NCI-H446 treated with DMSO at 0.1 percent for 48 hours (cell line): ENCODE data around the gene LYSET.
"Not testable (repeated sequence)": the region's sequence is repeated elsewhere in the genome, so short reads cannot be mapped to it uniquely, and the experiment has no call there.

Source experiments
- DNase-seq: peaks from one replicate; lab custom pipeline; 2025; lab: John Stamatoyannopoulos, UW

The LYSET gene

DNA sequence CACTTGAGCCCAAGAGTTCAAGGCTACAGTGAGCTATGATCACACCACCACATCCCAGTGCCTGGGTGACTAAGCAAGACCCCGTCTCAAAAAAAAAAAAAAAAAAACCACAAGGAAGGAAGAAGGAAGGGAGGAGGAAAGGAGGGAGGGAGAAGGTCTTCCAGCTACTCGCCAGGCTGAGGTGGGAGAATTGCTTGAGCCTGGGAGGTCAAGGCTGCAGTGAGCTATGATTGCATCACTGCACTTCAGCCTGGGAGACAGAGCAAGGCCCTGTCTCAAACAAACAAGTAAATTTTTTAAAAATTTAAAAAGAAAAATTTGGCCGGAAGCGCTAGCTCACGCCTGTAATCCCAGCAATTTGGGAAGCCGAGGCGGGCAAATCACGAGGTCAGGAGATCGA lies 16.5 kb upstream of the LYSET start:
- not testable (repeated sequence) for DNase-seq

DNA sequence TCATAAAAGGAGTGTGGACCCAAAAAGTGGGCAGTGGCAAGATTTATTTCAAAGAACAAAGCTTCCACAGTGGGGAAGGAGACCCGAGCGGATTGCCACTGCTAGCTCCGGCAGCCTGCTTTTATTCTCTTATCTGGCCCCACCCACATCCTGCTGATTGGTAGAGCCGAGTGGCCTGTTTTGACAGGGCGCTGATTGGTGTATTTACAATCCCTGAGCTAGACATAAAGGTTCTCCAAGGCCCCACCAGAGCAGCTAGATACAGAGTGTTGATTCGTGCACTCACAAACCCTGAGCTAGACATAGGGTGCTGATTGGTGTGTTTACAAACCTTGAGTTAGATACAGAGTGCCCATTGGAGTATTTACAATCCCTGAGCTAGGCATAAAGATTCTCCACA lies 15.5 kb upstream of the LYSET start:
- not testable (repeated sequence) for DNase-seq

DNA sequence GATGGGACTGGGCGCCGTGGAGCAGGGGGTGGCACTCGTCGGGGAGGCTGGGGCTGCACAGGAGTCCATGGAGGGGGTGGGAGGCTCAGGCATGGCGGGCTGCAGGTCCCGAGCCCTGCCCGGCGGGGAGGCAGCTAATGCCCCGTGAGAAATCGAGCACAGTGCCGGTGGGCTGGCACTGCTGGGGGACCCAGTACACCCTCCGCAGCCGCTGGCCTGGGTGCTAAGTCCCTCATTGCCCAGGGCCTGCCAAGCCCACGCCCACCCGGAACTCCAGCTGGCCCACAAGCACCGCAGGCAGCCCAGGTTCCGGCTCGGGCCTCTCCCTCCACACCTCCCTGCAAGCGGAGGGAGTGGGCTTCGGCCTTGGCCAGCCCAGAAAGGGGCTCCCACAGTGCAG lies 15.0 kb upstream of the LYSET start:
- not testable (repeated sequence) for DNase-seq

DNA sequence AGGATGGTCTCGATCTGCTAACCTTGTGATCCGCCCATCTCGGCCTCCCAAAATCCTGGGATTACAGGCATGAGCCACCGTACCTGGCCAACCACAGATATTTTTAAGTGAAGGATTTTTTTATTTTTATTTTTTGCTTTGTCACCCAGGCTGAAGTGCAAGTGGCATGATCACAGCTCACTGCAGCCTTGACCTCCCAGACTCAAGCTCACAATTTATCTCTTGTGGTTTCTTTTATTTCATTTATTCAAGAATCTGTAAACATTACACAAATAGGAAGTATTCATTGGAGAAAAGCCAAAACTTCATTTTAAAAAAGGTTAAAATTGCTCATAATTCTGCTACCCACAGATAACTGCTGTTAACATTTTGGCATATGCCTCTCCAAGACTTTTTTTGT lies 13.7 kb upstream of the LYSET start:
- no peak for DNase-seq

DNA sequence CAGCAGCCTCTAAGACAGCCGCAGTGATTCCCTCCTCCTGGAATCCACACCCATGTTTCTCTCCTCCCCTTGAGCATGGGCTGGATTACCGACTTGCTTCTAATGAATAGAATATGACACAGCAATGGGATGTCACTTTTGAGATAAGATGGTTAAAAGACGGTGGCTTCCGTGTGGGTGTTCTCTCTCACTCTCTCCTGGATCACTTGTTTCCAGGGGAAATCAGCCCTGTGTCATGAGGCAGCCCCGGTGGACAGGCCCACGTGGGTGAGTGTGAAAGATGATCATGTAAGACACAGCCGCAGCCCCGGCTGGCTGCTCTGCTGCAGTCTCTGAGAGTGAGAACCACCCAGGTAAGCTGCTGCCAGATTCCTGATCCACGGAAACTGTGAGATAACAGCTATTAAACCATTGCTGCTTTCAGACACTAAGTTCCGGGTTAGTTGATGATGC lies 11.1 kb upstream of the LYSET start:
- DNase-seq: no peak

DNA sequence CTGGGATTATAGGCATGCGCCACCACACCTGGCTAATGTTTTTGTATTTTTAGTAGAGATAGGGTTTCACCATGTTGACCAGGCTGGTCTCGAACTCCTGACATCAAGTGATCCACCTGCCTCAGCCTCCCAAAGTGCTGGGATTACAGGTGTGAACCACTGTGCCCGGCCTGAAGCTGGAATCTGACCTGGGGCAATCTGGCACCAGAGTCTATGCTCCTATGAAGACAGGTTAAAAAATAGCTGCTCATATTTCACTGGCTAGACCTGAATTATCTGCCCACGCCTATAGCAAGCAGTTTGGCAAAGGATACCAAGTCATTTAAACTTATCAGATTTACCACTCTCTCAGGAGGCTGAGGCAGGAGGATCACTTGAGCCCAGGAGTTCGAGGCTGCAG lies 10.4 kb upstream of the LYSET start:
- not testable (repeated sequence) for DNase-seq

DNA sequence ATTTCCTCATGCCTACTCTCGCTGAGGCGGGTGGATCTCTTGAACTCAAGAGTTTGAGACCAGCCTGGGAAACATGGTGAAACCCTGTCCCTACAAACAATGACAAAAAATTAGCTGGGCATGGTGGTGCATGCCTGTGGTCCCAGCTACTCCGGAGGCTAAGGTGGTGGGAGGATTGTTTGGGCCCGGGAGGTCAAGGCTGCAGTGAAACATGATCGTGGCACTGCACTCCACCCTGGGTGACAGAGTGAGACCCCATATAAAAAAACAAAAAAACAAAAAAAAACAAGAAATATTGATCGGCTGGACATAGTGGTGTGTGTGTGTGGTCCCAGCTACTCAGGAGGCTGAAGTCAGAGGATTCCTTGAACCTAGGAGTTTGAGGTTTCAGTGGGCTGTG lies 9.6 kb upstream of the LYSET start:
- no peak for DNase-seq

DNA sequence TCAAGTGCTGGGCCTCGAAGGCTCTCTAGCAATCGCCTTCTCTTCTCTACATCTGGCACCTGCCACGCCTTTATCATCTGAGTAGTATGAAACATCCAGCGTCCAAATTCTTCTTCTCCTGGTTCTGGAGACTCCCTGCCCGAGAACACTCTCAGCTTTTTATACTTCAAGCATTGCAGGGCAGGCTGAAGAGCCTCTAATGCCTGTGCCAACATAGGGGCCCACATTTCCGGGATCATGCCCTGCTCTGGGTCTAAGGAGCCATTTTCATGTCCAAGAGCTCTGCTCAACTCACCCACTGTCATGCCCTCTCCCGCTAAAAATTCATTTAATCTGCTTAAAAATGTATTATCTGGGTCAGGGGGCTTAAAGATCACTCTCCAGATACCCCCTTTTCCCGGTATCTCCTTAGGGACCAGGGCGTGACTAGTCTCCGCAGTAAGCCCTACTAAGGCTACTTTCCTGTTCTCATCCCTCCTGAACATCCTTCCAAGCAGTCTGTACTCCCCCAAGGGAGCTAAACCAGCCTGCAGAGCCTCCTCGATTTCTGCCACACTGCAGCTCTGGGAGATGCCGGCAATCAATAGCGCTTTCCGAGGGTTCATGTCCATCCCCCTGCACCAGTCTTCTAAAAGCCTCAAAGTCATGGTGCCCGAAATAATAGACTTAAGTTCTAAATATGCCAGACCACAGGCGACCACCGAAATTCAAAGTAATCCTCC lies 1.4 kb upstream of the LYSET start:
- no peak for DNase-seq

DNA sequence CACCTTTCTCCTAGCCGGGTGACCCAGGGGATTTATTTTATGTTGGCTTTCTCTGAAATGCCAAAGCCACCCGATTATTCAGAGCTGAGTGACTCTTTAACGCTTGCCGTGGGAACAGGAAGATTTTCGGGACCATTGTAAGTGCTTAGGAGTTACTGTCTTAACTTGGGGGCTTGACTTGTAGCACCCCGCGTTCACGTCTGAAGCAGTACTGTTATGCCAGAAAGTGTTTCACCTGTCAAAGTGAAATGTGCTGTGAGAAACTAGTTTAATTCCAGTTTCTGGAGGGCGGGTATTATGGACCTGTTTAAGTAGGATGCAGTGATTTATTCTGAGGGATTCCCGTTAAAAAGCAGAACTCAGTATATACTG lies 218 bp downstream of the LYSET start:
- no peak for DNase-seq

DNA sequence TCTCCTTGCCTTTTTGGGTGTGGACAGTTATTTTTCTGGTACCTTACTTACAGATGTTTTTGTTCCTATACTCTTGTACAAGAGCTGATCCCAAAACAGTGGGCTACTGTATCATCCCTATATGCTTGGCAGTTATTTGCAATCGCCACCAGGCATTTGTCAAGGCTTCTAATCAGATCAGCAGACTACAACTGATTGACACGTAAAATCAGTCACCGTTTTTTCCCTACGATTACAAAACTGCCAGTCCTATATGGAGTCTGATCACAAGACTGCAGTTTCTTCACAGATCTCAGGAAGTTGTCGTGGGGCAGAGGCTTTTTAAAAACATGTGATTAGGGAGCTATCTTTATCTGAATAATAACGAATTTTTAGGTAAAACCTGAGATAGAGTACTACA lies 1.3 kb downstream of the LYSET start:
- DNase-seq: no peak

DNA sequence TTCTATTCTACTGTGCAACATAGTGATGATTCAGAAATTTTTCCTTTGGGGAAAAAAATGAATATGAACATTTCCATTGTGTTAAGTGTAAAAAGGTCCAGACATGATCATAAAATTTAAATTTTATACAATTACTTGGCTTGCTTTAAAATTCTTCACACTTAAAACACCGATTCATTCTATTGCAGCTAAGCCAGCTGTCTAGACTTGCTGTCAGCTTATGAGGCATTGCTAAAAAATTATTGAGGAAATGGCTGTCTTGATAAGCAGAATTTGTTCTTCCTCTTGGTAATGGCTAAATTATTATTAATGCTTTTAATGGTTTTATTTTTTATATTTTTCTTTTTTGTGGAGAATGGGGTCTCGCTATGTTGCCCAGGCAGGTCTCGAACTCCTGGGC lies 1.8 kb downstream of the LYSET start:
- no peak for DNase-seq

DNA sequence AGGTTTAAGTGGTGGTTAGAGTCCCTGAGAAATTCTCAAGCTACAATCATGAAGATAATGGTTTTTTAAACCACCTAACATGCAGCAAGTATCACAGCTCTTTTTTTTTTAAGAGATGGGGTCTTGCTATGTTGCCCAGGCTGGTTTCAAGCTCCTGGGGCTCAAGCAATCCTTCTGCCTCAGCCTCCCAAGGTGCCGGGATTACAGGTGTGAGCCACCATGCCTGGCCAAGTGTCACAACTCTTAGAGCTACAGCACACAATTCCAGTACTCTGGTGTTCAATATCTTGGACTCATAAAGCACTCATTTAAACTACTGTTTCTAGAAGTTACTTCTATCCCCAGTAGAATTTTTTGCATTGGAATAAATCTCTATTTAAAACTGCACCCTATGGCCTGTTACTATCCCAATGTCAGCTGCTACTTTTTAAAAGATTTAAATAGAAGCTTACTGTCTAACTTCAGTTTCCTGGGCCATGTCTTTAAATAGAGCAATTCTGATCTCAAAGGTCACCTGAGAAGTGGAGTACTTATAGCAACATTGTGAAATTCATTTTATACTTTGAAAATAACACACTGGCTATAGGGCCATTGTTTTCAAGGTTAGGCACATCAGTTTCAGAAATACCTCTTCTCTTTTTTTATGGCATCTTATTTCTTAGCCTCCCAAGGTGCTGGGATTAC lies 10.3 kb downstream of the LYSET start:
- no peak for DNase-seq

DNA sequence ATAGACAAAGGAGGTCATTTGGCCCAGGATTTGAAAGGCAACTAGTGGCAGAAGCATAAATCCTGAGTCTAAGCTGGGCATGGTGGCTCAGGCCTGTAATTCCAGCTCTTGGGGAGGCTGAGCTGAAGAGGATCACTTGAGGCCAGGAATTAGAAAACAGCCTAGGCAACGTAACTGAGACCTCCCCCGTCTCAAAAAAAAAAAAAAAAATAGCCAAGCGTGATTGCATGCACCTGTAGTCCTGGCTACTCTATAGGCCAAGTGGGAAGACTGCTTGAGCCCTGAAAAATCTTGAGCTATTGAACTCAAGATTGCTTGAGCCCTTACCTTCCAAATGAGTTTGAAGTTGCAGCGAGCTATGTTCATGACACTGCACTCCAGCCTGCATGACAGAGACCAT lies 13.9 kb downstream of the LYSET start:
- no peak for DNase-seq

DNA sequence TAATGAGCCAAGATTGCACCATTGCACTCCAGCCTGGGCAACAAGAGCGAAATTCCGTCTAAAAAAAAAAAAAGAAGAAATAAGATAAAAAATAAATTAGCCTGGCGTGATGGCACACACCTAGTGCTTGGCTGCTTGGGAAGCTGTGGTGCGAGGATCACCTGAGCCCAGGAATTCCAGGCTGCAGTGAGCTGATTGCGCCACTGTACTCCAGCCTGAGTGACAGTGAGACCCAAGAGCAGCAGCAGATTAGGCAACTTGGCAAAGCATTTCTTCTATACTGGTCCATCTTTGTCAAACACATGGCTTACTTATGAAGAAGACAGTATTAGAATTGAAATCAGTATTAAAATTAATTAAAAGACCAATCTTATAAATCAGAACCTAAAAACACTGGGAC lies 15.4 kb downstream of the LYSET start:
- DNase-seq: no peak

DNA sequence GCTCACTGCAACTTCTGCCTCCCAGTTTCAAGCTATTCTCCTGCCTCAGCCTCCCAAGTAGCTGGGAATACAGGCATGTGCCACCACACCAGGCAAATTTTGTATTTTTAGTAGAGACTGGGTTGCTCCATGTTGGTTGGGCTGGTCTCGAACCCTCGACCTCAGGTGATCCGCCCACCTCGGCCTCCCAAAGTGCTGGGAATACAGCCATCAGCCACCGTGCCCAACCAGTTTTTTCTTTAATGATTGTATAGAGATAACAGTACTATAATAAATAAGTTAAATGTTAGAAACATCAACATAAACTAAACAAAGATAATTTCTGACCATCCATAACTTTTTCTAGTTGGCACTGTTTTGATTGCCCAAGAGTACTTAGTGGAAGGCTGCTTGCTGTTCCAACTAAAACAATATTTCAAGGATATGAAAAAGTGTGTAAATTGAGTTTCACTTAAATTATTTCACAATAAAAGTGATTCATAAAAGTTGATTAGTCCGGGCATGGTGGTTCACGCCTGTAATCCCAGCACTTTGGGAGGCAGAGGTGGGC lies 16.1 kb downstream of the LYSET start:
- no peak for DNase-seq

DNA sequence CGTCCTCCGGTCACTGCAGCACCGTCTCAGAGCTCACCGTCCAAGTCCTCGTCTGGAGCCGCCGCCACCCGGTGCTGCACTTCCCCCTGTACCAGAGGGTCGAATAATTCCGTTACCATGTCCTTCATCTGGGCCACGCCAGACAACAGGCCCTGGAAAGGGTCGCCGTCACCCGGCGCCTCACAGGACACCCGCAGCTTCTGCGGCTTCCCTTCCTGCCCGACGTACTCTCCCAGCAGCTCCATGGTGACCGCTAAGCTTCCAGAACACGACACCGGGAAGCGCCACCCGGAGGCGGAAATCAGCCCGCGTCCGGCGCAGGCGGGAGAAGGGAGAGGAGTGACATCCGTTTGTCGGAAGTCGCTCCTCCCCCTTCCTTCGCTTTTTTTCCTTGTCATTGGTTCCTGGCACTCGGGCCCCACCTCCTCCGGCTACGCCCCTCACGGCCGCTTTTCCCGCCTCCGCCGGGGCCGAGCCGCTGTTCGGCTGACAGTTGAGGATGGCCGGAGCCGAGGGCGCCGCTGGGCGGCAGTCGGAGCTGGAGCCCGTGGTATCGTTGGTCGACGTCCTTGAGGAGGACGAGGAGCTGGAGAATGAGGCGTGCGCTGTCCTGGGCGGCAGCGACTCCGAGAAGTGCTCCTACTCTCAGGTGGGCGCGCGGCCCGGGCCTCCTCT lies 21.8 kb downstream of the LYSET start, which contains the start of the genes GON7 and UBR7:
GON7 (minus strand) TSS at position 273 of the 675 bp plus-strand sequence; CDS start at position 245, 28 bp downstream.
UBR7 (plus strand) TSS at position 464 of the 675 bp plus-strand sequence; CDS start at position 500, 36 bp downstream.
- DNase-seq: peak; percentile 97

DNA sequence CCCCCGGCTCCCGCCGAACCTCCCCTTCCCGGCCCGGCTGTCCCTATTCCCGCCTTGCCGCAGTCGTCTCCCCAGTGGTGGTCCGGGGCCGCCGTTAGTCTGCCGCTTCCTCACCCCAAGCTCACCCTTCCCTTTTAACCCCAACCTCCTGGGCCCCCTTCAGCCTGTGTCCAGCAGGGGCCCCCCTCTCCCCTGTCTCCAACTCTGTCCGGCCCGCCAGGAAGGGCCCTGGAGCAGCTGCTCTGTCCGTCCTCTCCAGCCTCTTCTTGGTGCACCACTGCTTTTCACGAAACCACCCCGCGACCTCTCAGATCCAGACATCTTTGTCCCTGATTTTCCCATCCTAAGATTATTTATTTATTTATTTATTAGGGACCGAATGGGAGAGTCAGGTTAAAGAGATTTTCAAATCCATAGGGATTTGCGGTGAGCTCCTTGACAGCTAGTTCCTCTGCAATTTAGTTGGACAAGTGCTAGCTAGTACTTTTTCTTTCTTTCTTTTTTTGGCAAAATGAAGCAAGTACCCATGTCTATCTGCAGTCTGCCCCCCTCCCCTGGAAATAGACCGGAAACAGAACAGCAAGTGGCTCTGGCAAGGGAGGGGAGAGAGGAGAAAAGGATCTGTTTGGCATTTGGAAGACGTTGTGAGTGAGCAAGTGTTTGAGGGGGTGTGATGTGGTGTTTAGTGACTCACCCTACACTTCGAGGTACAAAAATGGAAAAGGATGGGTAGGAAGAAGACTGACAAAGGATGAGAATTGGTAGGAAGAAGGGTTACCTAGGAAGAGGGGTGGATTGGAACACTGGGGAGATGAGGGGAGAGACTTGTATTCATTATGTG lies 22.6 kb downstream of the LYSET start:
- peak; percentile 15 for DNase-seq

DNA sequence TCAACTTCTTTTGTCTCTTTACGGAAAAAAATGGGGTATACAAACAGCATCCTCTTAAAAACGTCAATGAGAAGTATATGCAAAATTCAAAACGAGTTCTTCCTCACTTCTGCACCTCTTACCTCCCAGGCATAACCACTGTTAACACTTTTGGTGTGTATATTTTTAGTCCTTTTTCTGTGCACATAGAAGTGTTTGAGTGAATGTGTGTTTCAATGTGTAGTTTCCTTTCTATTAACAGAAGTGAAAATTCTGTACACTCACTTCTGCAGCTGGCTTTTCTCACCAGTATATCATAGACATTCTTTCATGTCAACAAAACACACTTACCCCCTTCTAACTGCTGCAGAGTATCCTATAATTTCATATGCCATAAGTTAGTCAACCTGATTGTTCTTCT lies 27.3 kb downstream of the LYSET start:
- DNase-seq: no peak

DNA sequence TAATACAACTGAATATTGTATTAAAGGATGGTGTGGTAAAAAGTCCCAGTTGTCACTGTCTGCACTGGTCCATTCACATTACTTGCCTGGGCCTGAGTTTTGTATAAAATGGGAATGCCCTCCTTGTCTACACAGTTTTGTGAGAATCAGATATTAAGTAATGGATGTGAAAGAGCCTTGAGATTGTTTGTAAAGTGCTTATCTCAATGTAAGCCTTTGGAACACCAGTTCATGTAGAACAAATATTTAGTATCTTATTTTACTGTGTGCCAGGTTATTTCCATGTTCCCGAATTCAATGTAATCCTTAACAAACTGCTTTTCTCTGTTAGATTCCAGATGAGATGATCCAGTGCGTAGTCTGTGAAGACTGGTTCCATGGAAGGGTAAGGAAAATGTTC lies 29.5 kb downstream of the LYSET start:
- no peak for DNase-seq

DNA sequence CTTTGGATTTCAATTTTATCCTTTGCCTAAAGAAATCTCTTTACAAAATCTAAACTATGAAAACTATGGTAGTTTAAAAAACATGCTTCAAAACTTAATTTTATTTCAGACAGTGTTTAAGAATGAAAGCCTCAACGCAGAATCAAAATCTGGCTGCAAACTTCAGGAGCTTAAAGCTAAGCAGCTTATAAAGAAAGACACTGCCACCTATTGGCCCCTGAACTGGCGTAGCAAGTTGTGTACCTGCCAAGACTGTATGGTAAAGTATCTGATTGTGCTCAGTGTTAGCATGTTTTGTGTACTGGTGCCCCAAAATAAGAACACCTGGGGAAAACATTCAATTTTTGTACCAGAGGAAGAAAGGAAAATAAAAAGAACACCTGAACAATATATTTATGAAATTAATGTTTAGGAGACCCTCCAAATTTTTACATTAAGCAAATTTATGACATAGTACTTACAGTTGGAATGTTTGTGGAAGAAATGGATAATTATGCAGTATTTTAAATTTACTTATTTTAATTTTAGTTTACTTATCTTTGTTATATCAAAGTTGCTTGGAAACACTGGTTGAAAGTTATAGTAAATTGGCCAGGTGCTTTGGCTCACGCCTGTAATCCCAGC lies 34.1 kb downstream of the LYSET start:
- peak; percentile 59 for DNase-seq

DNA sequence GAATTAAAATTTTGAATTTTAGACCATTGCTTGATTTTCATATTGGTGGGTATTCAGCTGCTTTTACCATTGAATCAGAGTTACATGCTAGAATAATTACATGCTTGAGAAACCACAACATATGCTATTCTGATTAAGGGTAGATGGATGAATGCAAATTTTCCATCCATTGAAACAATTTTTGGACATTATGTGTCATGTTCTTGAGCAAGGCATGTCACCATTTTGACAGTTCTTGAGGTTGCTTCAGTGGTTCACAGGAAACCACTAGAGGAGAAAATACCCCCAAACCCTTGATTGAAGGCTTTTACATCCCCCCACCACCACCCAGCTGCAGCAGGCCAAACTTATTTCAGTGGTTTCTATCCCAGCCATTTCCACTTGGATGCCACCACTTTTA lies 35.4 kb downstream of the LYSET start:
- DNase-seq: no peak
